WTC11 (cell line): ENCODE results near the gene SENP1. TPM values are rescaled to one million over a fixed set of nuclear protein-coding genes. Genes with fewer than 3 reads are reported as not detected.

ENCODE experiments used
- ATAC-seq: fragments of 200-7000 bp; cut with Tn5 transposase; 2 replicates; pipeline ENCODE4 v1.10.0; 2021; ENCODE audit warnings: mild to moderate bottlenecking, moderate library complexity
- CTCF ChIA-PET: fragments of 300-600 bp; sonication (Branson Sonifier 250); formaldehyde crosslinking; loops from one replicate; lab custom pipeline; 2021; ENCODE audit warnings: antibody characterized with exemption; lab: Charles Lee
- POLR2A ChIA-PET: fragments of 350-600 bp; sonication (Branson Sonifier 250); formaldehyde crosslinking; loops from one replicate; lab custom pipeline; 2021; ENCODE audit warnings: antibody characterized with exemption; lab: Charles Lee
- DNase-seq: peaks from one replicate; pipeline ENCODE4 v3.0.0; 2021; ENCODE audit warnings: low spot score
- H3K27ac Mint-ChIP-seq: 2 replicates; pipeline ENCODE4 v1.8.0; 2021; ENCODE audit warnings: mixed read lengths
- H3K27me3 Mint-ChIP-seq: 2 replicates; pipeline ENCODE4 v1.8.0; 2021; ENCODE audit warnings: low read depth, mild to moderate bottlenecking, moderate library complexity, mixed read lengths
- H3K36me3 Mint-ChIP-seq: 2 replicates; pipeline ENCODE4 v1.8.0; 2021; ENCODE audit warnings: mixed read lengths
- H3K4me1 Mint-ChIP-seq: 2 replicates; pipeline ENCODE4 v1.8.0; 2022; ENCODE audit warnings: mixed read lengths
- H3K4me3 Mint-ChIP-seq: 2 replicates; pipeline ENCODE4 v1.8.0; 2021; ENCODE audit warnings: mild to moderate bottlenecking, moderate library complexity, mixed read lengths
- H3K9me3 Mint-ChIP-seq: 2 replicates; pipeline ENCODE4 v1.8.0; 2021; ENCODE audit warnings: mixed read lengths
- ATF1 ChIP-seq: sonication (generic); formaldehyde crosslinking; IDR thresholded peaks from 2 replicates; pipeline ENCODE4 v1.8.1; 2023; ENCODE audit warnings: mild to moderate bottlenecking, moderate library complexity, missing genetic modification reagents
- CREM ChIP-seq: sonication (generic); formaldehyde crosslinking; IDR thresholded peaks from 2 replicates; pipeline ENCODE4 v1.8.1; 2022; ENCODE audit warnings: mild to moderate bottlenecking, missing genetic modification reagents, moderate library complexity
- GRHL2 ChIP-seq: fragments of 250-450 bp; sonication (Bioruptor Pico); IDR thresholded peaks from 2 replicates; pipeline ENCODE4 v1.8.0; 2022; ENCODE audit warnings: mild to moderate bottlenecking, moderate library complexity; ENCODE audit not compliant: insufficient replicate concordance, severe bottlenecking
- GTF2I ChIP-seq: fragments of 250-450 bp; sonication (Bioruptor Pico); conservative IDR thresholded peaks from 2 replicates; pipeline ENCODE4 v1.4.0; 2021; ENCODE audit warnings: mild to moderate bottlenecking
- MYBL2 ChIP-seq: sonication (generic); formaldehyde crosslinking; IDR thresholded peaks from 2 replicates; pipeline ENCODE4 v1.8.1; 2023; ENCODE audit warnings: mild to moderate bottlenecking, moderate library complexity, missing genetic modification reagents
- NFATC4 ChIP-seq: fragments of 250-450 bp; sonication (Bioruptor Pico); IDR thresholded peaks from 2 replicates; pipeline ENCODE4 v1.9.0; 2021; ENCODE audit warnings: mild to moderate bottlenecking
- NFE2L1 ChIP-seq: sonication (generic); formaldehyde crosslinking; IDR thresholded peaks from 2 replicates; pipeline ENCODE4 v1.8.1; 2023; ENCODE audit warnings: missing genetic modification reagents
- PRRX2 ChIP-seq: fragments of 250-450 bp; sonication (Bioruptor Pico); IDR thresholded peaks from 2 replicates; pipeline ENCODE4 v1.8.0; 2021; ENCODE audit warnings: mild to moderate bottlenecking
- RORB ChIP-seq: fragments of 250-450 bp; sonication (Bioruptor Pico); IDR thresholded peaks from 2 replicates; pipeline ENCODE4 v1.9.0; 2021; ENCODE audit warnings: mild to moderate bottlenecking
- SMAD3 ChIP-seq: sonication (generic); formaldehyde crosslinking; IDR thresholded peaks from 2 replicates; pipeline ENCODE4 v1.8.0; 2022; ENCODE audit warnings: missing genetic modification reagents, mild to moderate bottlenecking, borderline replicate concordance
- TEAD1 ChIP-seq: sonication (generic); formaldehyde crosslinking; IDR thresholded peaks from 2 replicates; pipeline ENCODE4 v1.8.0; 2022; ENCODE audit warnings: mild to moderate bottlenecking, missing genetic modification reagents
- ZBTB21 ChIP-seq: sonication (generic); formaldehyde crosslinking; IDR thresholded peaks from 2 replicates; pipeline ENCODE4 v1.8.1; 2023; ENCODE audit warnings: mild to moderate bottlenecking, missing genetic modification reagents, borderline replicate concordance
- ZNF232 ChIP-seq: sonication (generic); formaldehyde crosslinking; IDR thresholded peaks from 2 replicates; pipeline ENCODE4 v1.8.0; 2022; ENCODE audit warnings: mild to moderate bottlenecking, missing genetic modification reagents
- ZNF671 ChIP-seq: fragments of 250-450 bp; sonication (Bioruptor Pico); IDR thresholded peaks from 2 replicates; pipeline ENCODE4 v1.8.0; 2021; ENCODE audit warnings: mild to moderate bottlenecking
- total RNA-seq: library from RNA; stranded (reverse); gene quantifications from 3 replicates; pipeline ENCODE4 v1.2.3, GENCODE V29; 2021
- TF ChIP-seq, protein P1 (sequence below): fragments of 250-450 bp; sonication (Bioruptor Pico); IDR thresholded peaks from 2 replicates; pipeline ENCODE4 v2.1.2; 2022; ENCODE audit warnings: mild to moderate bottlenecking, moderate library complexity
- TF ChIP-seq, protein P2 (sequence below): sonication (generic); formaldehyde crosslinking; IDR thresholded peaks from 2 replicates; pipeline ENCODE4 v1.8.1; 2022; ENCODE audit warnings: mild to moderate bottlenecking, moderate library complexity, missing genetic modification reagents
- TF ChIP-seq, protein P3 (sequence below): sonication (generic); formaldehyde crosslinking; IDR thresholded peaks from 2 replicates; pipeline ENCODE4 v1.8.1; 2022; ENCODE audit warnings: missing genetic modification reagents, borderline replicate concordance
- TF ChIP-seq, protein P4 (sequence below): sonication (generic); formaldehyde crosslinking; IDR thresholded peaks from 2 replicates; pipeline ENCODE4 v1.8.0; 2022; ENCODE audit warnings: missing genetic modification reagents

SENP1 gene
- total RNA-seq, 1 experiment from 2014 or later = 20.4 TPM

DNA sequence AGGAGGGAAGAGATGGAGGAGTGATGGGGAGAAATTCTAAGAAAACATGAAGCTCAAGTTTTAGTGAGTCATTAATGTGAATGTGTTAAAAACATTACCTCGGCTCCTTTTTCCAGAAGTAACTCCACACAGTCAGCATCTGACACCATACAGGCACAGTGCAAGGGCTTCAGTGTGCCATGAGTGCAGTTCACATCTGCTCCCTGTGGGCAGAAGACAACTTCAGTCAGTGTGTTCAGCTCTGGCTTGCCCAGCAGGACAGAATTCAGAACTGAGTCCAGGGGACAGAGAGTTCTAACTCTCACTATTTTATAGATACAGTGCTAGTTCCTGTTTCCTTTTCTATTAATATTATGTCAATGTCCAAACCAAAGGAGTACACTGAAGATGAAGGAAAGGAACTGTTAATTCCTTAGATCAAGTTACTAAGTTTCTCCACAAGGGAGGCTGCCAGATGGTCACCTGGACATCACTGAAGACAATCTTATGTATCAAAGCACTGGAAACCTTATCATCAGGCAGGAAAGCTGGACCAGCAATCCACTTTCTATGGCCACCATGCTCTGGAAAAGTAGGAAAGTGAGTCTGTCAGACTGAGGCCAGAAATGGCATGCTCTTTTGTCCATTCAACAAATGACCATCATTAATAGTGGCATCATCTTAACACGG is 45.4 kb upstream of the SENP1 start:
- Mint-ChIP-seq H3K4me3 (no peak overlapping the region), H3K36me3 (peaks cover 11% of the 10 kb centered on the region)
- TF ChIP-seq CREM (CRISPR knock-in tag) (no peak), NFE2L1 (CRISPR knock-in tag) (no peak), PRRX2 (no peak), TEAD1 (no peak), ATF1 (CRISPR knock-in tag) (no peak), NFATC4 (no peak), ZBTB21 (no peak), SMAD3 (CRISPR knock-in tag) (no peak), ZNF671 (CRISPR knock-in tag) (no peak), ZNF232 (no peak)
- TF ChIP-seq, protein P1, sequence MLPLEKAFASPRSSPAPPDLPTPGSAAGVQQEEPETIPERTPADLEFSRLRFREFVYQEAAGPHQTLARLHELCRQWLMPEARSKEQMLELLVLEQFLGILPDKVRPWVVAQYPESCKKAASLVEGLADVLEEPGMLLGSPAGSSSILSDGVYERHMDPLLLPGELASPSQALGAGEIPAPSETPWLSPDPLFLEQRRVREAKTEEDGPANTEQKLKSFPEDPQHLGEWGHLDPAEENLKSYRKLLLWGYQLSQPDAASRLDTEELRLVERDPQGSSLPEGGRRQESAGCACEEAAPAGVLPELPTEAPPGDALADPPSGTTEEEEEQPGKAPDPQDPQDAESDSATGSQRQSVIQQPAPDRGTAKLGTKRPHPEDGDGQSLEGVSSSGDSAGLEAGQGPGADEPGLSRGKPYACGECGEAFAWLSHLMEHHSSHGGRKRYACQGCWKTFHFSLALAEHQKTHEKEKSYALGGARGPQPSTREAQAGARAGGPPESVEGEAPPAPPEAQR (CRISPR knock-in tag) = no peak
- TF ChIP-seq, all 79 proteins: peak for 0
- peaks cover 4% of the 10 kb centered on the region; the same call in 1 of the 2 replicates for H3K4me1 Mint-ChIP-seq
- no peaks in the 10 kb centered on the region for H3K27me3 Mint-ChIP-seq
- ChIA-PET CTCF (interaction anchor here (2.3 kb wide), 1 partner anchor 32 kb away, joined by 5 read pairs; the partner anchor contains the start of gene CCDC184), POLR2A (interaction anchor here (1.0 kb wide), 1 partner anchor 32 kb away, joined by 5 read pairs; the partner anchor contains the start of gene PFKM)
- ATAC-seq (no peak), DNase-seq (no peak)
- H3K9me3 Mint-ChIP-seq = no peaks in the 10 kb centered on the region
- no peak overlapping the region for H3K27ac Mint-ChIP-seq

DNA sequence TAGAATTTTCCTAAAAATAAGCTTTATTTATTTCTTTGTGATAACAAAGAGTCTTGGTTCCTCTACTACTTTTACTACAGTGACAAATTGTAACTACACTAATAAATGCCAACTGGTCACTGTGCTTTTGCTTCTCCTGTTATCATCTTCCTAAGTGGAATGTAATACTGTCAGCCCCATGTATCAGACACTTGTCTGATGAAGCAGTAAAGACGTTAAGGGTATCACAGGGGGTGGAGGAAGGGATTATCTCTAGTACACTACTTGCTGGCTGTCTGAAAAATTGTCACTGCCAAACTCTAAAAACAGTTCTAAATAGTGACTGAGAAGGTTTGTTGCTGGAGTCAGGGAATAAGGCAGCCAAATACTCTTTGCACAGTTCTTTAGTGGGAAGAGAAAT is 40.1 kb upstream of the SENP1 start:
- ChIA-PET CTCF (no interaction called here), POLR2A (interaction anchor here (1.3 kb wide), 1 partner anchor 27 kb away, joined by 3 read pairs; the partner anchor contains the start of gene PFKM)
- no peak overlapping the region for H3K27ac Mint-ChIP-seq
- H3K27me3 Mint-ChIP-seq = no peaks in the 10 kb centered on the region
- H3K4me1 Mint-ChIP-seq = peaks cover 42% of the 10 kb centered on the region
- TF ChIP-seq, protein P2, sequence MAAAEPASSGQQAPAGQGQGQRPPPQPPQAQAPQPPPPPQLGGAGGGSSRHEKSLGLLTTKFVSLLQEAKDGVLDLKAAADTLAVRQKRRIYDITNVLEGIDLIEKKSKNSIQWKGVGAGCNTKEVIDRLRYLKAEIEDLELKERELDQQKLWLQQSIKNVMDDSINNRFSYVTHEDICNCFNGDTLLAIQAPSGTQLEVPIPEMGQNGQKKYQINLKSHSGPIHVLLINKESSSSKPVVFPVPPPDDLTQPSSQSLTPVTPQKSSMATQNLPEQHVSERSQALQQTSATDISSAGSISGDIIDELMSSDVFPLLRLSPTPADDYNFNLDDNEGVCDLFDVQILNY (CRISPR knock-in tag) = no peak
- TF ChIP-seq RORB (CRISPR knock-in tag) (no peak), GRHL2 (CRISPR knock-in tag) (no peak), NFATC4 (no peak), GTF2I (CRISPR knock-in tag) (no peak), MYBL2 (CRISPR knock-in tag) (no peak)
- TF ChIP-seq, protein P3, sequence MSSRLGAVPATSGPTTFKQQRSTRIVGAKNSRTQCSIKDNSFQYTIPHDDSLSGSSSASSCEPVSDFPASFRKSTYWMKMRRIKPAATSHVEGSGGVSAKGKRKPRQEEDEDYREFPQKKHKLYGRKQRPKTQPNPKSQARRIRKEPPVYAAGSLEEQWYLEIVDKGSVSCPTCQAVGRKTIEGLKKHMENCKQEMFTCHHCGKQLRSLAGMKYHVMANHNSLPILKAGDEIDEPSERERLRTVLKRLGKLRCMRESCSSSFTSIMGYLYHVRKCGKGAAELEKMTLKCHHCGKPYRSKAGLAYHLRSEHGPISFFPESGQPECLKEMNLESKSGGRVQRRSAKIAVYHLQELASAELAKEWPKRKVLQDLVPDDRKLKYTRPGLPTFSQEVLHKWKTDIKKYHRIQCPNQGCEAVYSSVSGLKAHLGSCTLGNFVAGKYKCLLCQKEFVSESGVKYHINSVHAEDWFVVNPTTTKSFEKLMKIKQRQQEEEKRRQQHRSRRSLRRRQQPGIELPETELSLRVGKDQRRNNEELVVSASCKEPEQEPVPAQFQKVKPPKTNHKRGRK (CRISPR knock-in tag) = no peak
- TF ChIP-seq, protein P1 (CRISPR knock-in tag) = no peak
- TF ChIP-seq, protein P4, sequence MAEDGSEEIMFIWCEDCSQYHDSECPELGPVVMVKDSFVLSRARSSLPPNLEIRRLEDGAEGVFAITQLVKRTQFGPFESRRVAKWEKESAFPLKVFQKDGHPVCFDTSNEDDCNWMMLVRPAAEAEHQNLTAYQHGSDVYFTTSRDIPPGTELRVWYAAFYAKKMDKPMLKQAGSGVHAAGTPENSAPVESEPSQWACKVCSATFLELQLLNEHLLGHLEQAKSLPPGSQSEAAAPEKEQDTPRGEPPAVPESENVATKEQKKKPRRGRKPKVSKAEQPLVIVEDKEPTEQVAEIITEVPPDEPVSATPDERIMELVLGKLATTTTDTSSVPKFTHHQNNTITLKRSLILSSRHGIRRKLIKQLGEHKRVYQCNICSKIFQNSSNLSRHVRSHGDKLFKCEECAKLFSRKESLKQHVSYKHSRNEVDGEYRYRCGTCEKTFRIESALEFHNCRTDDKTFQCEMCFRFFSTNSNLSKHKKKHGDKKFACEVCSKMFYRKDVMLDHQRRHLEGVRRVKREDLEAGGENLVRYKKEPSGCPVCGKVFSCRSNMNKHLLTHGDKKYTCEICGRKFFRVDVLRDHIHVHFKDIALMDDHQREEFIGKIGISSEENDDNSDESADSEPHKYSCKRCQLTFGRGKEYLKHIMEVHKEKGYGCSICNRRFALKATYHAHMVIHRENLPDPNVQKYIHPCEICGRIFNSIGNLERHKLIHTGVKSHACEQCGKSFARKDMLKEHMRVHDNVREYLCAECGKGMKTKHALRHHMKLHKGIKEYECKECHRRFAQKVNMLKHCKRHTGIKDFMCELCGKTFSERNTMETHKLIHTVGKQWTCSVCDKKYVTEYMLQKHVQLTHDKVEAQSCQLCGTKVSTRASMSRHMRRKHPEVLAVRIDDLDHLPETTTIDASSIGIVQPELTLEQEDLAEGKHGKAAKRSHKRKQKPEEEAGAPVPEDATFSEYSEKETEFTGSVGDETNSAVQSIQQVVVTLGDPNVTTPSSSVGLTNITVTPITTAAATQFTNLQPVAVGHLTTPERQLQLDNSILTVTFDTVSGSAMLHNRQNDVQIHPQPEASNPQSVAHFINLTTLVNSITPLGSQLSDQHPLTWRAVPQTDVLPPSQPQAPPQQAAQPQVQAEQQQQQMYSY (CRISPR knock-in tag) = no peak
- H3K4me3 Mint-ChIP-seq = no peak overlapping the region
- DNase-seq (no peak), ATAC-seq (no peak)
- H3K9me3 Mint-ChIP-seq = no peaks in the 10 kb centered on the region
- H3K36me3 Mint-ChIP-seq = peaks cover 61% of the 10 kb centered on the region
